SK-N-SH treated with all-trans-retinoic acid at 6 μM for 48 hours (cell line): ENCODE results near the gene FLOT1.

Experiments used
- ATAC-seq: fragments of 200-7000 bp; cut with Tn5 transposase; 3 replicates; pipeline ENCODE4 v1.9.1; 2020; ENCODE audit warnings: mild to moderate bottlenecking, moderate library complexity
- BACH2 ChIP-seq: fragments of 250-450 bp; sonication (Bioruptor Pico); IDR thresholded peaks from 2 replicates; pipeline ENCODE4 v1.9.0; 2021; ENCODE audit warnings: mild to moderate bottlenecking, borderline replicate concordance
- CREB5 ChIP-seq: fragments of 250-450 bp; sonication (Bioruptor Pico); IDR thresholded peaks from 2 replicates; pipeline ENCODE4 v1.5.1; 2020; ENCODE audit warnings: low read depth, mild to moderate bottlenecking, moderate library complexity
- CSRNP3 ChIP-seq: fragments of 250-450 bp; sonication (Bioruptor Pico); IDR thresholded peaks from 2 replicates; pipeline ENCODE4 v1.5.1; 2021; ENCODE audit warnings: mild to moderate bottlenecking, moderate library complexity
- PATZ1 ChIP-seq: fragments of 250-450 bp; sonication (Bioruptor Pico); IDR thresholded peaks from 2 replicates; pipeline ENCODE4 v1.8.0; 2020; ENCODE audit warnings: mild to moderate bottlenecking, moderate library complexity, borderline replicate concordance
- POU6F1 ChIP-seq: fragments of 250-450 bp; sonication (Bioruptor Pico); IDR thresholded peaks from 2 replicates; pipeline ENCODE4 v1.8.0; 2021; ENCODE audit warnings: low read depth, mild to moderate bottlenecking, moderate library complexity, borderline replicate concordance
- PPARA ChIP-seq: fragments of 250-450 bp; sonication (Bioruptor Pico); IDR thresholded peaks from 2 replicates; pipeline ENCODE4 v1.5.0; 2020; ENCODE audit warnings: mild to moderate bottlenecking, borderline replicate concordance
- TSHZ2 ChIP-seq: fragments of 250-450 bp; sonication (Bioruptor Pico); IDR thresholded peaks from 2 replicates; pipeline ENCODE4 v1.5.0; 2020; ENCODE audit warnings: mild to moderate bottlenecking, moderate library complexity
- ZC3H10 ChIP-seq: fragments of 250-450 bp; sonication (Bioruptor Pico); IDR thresholded peaks from 2 replicates; pipeline ENCODE4 v1.5.1; 2021; ENCODE audit warnings: mild to moderate bottlenecking, moderate library complexity
- ZFP3 ChIP-seq: fragments of 250-450 bp; sonication (Bioruptor Pico); IDR thresholded peaks from 2 replicates; pipeline ENCODE4 v1.5.0; 2020; ENCODE audit warnings: mild to moderate bottlenecking, moderate library complexity
- ZNF565 ChIP-seq: fragments of 450-650 bp; formaldehyde crosslinking; conservative IDR thresholded peaks from 2 replicates; pipeline ENCODE4 v1.5.0; 2020; ENCODE audit warnings: low read depth, mild to moderate bottlenecking, moderate library complexity

FLOT1 gene

GRCh38 chr6:30730601-30731435, 11.7 kb downstream of the FLOT1 start:
- TF ChIP-seq CREB5, result no peak
- TF ChIP-seq ZFP3 (CRISPR knock-in tag), result 0 out of 2 replicates have a peak, but pooled peaks have one; percentile 10
- peak; percentile 1; the same call in 1 of the 3 replicates for ATAC-seq

GRCh38 chr6:30727920-30728553, 14.4 kb downstream of the FLOT1 start:
- no peak for TF ChIP-seq PPARA (CRISPR knock-in tag)
- TF ChIP-seq POU6F1 (CRISPR knock-in tag), result no peak
- TF ChIP-seq BACH2 (CRISPR knock-in tag), result no peak
- ATAC-seq, result peak; percentile 46

- peak; percentile 8; the same call in 1 of the 2 replicates for TF ChIP-seq ZC3H10
- no peak for TF ChIP-seq TSHZ2 (CRISPR knock-in tag)
- TF ChIP-seq CREB5, result peak; percentile 40; the same call in 1 of the 2 replicates
- TF ChIP-seq PATZ1 (CRISPR knock-in tag), result no peak
- TF ChIP-seq CSRNP3 (CRISPR knock-in tag), result 0 out of 2 replicates have a peak, but pooled peaks have one; percentile 56
- no peak for TF ChIP-seq ZNF565 (CRISPR knock-in tag)
These were observed 15.7 kb downstream of the FLOT1 start for GRCh38 chr6:30726506-30727413.

More at GRCh38 chr6:30726506-30727413, 15.7 kb downstream of the FLOT1 start:
- peak; percentile 4 for ATAC-seq
